Measurements from ENCODE around the gene BNIP3. TPM values are rescaled to one million over a fixed set of nuclear protein-coding genes. Genes with fewer than 3 reads are reported as not detected.

The BNIP3 gene
- total and polyA plus RNA-seq, 2 of the 13 experiments (the other 11 are each of a cell fraction or from before 2014, with no cell fraction given), result 73.7 to 223 TPM

GRCh38 chr10:131997366-131998049, 15.8 kb upstream of the BNIP3 start (continued):
- TF ChIP-seq MEIS2 (CRISPR knock-in tag; IDR thresholded peaks at IDR 0.05) (peak; percentile 59), ZNF350 (CRISPR knock-in tag; IDR thresholded peaks at IDR 0.05; ENCODE audit: borderline replicate concordance, low read depth) (peak; percentile 97), HNRNPH1 (optimal IDR thresholded peaks at IDR 0.05; ENCODE audit: low read depth, low read length) (no peak), NR2C2 (CRISPR knock-in tag; IDR thresholded peaks at IDR 0.05; ENCODE audit: borderline replicate concordance) (0 out of 2 replicates have a peak, but pooled peaks have one; percentile 31), ZNF280B (CRISPR knock-in tag; IDR thresholded peaks at IDR 0.05; ENCODE audit: borderline replicate concordance) (no peak), ELF1 (CRISPR knock-in tag; IDR thresholded peaks at IDR 0.05) (peak; percentile 87), PHF5A (CRISPR knock-in tag; IDR thresholded peaks at IDR 0.05; ENCODE audit: low read depth, unreplicated experiment) (peak; percentile 85), ZNF598 (CRISPR knock-in tag; IDR thresholded peaks at IDR 0.05; ENCODE audit: borderline replicate concordance) (no peak), ZMYM2 (CRISPR knock-in tag; IDR thresholded peaks at IDR 0.05) (no peak), SOX6 (IDR thresholded peaks at IDR 0.05) (no peak), SOX6 (CRISPR knock-in tag; IDR thresholded peaks at IDR 0.05) (peak; percentile 100), PHF8 (CRISPR knock-in tag; IDR thresholded peaks at IDR 0.05) (peak; percentile 37; the same call in 1 of the 2 replicates), HMG20B (CRISPR knock-in tag; conservative IDR thresholded peaks at IDR 0.05) (peak; percentile 61; the same call in 1 of the 2 replicates), YEATS4 (CRISPR knock-in tag; IDR thresholded peaks at IDR 0.05; ENCODE audit: borderline replicate concordance) (no peak), ETV5 (CRISPR knock-in tag; IDR thresholded peaks at IDR 0.05; ENCODE audit: borderline replicate concordance) (peak; percentile 95), MLLT10 (CRISPR knock-in tag; IDR thresholded peaks at IDR 0.05) (no peak), HOXA7 (CRISPR knock-in tag; IDR thresholded peaks at IDR 0.05) (no peak), MTA1 (CRISPR knock-in tag; IDR thresholded peaks at IDR 0.05; ENCODE audit: borderline replicate concordance) (peak; percentile 67)
- TF ChIP-seq, protein P1, sequence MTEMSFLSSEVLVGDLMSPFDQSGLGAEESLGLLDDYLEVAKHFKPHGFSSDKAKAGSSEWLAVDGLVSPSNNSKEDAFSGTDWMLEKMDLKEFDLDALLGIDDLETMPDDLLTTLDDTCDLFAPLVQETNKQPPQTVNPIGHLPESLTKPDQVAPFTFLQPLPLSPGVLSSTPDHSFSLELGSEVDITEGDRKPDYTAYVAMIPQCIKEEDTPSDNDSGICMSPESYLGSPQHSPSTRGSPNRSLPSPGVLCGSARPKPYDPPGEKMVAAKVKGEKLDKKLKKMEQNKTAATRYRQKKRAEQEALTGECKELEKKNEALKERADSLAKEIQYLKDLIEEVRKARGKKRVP (CRISPR knock-in tag; IDR thresholded peaks at IDR 0.05), result peak in 1 of 2 experiments; percentile 94; a peak in 2 of 4 replicates
- TF ChIP-seq, protein P2, sequence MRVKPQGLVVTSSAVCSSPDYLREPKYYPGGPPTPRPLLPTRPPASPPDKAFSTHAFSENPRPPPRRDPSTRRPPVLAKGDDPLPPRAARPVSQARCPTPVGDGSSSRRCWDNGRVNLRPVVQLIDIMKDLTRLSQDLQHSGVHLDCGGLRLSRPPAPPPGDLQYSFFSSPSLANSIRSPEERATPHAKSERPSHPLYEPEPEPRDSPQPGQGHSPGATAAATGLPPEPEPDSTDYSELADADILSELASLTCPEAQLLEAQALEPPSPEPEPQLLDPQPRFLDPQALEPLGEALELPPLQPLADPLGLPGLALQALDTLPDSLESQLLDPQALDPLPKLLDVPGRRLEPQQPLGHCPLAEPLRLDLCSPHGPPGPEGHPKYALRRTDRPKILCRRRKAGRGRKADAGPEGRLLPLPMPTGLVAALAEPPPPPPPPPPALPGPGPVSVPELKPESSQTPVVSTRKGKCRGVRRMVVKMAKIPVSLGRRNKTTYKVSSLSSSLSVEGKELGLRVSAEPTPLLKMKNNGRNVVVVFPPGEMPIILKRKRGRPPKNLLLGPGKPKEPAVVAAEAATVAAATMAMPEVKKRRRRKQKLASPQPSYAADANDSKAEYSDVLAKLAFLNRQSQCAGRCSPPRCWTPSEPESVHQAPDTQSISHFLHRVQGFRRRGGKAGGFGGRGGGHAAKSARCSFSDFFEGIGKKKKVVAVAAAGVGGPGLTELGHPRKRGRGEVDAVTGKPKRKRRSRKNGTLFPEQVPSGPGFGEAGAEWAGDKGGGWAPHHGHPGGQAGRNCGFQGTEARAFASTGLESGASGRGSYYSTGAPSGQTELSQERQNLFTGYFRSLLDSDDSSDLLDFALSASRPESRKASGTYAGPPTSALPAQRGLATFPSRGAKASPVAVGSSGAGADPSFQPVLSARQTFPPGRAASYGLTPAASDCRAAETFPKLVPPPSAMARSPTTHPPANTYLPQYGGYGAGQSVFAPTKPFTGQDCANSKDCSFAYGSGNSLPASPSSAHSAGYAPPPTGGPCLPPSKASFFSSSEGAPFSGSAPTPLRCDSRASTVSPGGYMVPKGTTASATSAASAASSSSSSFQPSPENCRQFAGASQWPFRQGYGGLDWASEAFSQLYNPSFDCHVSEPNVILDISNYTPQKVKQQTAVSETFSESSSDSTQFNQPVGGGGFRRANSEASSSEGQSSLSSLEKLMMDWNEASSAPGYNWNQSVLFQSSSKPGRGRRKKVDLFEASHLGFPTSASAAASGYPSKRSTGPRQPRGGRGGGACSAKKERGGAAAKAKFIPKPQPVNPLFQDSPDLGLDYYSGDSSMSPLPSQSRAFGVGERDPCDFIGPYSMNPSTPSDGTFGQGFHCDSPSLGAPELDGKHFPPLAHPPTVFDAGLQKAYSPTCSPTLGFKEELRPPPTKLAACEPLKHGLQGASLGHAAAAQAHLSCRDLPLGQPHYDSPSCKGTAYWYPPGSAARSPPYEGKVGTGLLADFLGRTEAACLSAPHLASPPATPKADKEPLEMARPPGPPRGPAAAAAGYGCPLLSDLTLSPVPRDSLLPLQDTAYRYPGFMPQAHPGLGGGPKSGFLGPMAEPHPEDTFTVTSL (CRISPR knock-in tag; IDR thresholded peaks at IDR 0.05; ENCODE audit: borderline replicate concordance), result peak; percentile 83; the same call in 1 of the 2 replicates
- TF ChIP-seq, protein P3, sequence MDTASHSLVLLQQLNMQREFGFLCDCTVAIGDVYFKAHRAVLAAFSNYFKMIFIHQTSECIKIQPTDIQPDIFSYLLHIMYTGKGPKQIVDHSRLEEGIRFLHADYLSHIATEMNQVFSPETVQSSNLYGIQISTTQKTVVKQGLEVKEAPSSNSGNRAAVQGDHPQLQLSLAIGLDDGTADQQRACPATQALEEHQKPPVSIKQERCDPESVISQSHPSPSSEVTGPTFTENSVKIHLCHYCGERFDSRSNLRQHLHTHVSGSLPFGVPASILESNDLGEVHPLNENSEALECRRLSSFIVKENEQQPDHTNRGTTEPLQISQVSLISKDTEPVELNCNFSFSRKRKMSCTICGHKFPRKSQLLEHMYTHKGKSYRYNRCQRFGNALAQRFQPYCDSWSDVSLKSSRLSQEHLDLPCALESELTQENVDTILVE (CRISPR knock-in tag; IDR thresholded peaks at IDR 0.05), result peak; percentile 87

Measured in HepG2 (cell line).